Endothelial cell of umbilical vein (primary cell): ENCODE measurements around the gene SEMA4F. TPM values are rescaled to one million over a fixed set of nuclear protein-coding genes. Genes with fewer than 3 reads are reported as not detected.

Experiments used
- BruUV-seq: library from RNA; stranded (reverse); fragments of 400-500 nt; replicated peaks from 2 replicates; lab custom pipeline; 2021; lab: Mats Ljungman, UMichigan
- CTCF ChIA-PET: fragments of 300-600, 350-600 bp; sonication (Branson Sonifier 250); formaldehyde crosslinking; loops from one replicate; lab custom pipeline; 2021; ENCODE audit warnings: antibody characterized with exemption, inconsistent platforms; lab: Charles Lee
- POLR2A ChIA-PET: fragments of 300-600, 350-600 bp; sonication (Branson Sonifier 250); formaldehyde crosslinking; loops from one replicate; lab custom pipeline; 2021; ENCODE audit warnings: antibody characterized with exemption, inconsistent platforms; lab: Charles Lee
- DNase-seq: peaks from one replicate; pipeline ENCODE4 v3.0.0-alpha.2; 2011; ENCODE audit warnings: low read depth, low spot score
- FAIRE-seq: peaks from 2 replicates; lab custom pipeline; 2011; peaks lifted over from hg19 to GRCh38; lab: Jason Lieb, UNC
- H2AFZ ChIP-seq: 2 replicates; pipeline ENCODE4 v1.6.0; 2012; ENCODE audit warnings: low read depth, low read length, control low read depth, inconsistent platforms
- H3K27ac ChIP-seq: 2 replicates; pipeline ENCODE4 v1.5.1; 2011; ENCODE audit warnings: low read depth, mild to moderate bottlenecking, control low read depth, low read length, moderate library complexity; ENCODE audit not compliant: insufficient read depth
- H3K27me3 ChIP-seq, 2 experiments: 2 replicates each; pipeline versions ENCODE4 v1.6.0 to v1.6.1; 2011; ENCODE audit warnings: low read length in 2 of 2, mixed read lengths in 1 of 2; ENCODE audit not compliant: control insufficient read depth in 2 of 2, insufficient read depth in 2 of 2
- H3K36me3 ChIP-seq, 2 experiments: 2 replicates in 1 of 2; 3 replicates in 1 of 2; pipeline ENCODE4 v1.5.1; 2011; ENCODE audit warnings: low read length in 2 of 2, mild to moderate bottlenecking in 1 of 2, moderate library complexity in 1 of 2; ENCODE audit not compliant: control insufficient read depth in 2 of 2, insufficient read depth in 2 of 2; ENCODE audit errors: extremely low read depth in 1 of 2
- H3K4me1 ChIP-seq: 3 replicates; pipeline ENCODE4 v1.5.1; 2011; ENCODE audit warnings: mild to moderate bottlenecking, low read length; ENCODE audit not compliant: control insufficient read depth, insufficient read depth; ENCODE audit errors: extremely low read depth
- H3K4me2 ChIP-seq: 2 replicates; pipeline ENCODE4 v1.6.1; 2011; ENCODE audit warnings: low read length, control low read depth, mixed read lengths; ENCODE audit not compliant: insufficient read depth
- H3K4me3 ChIP-seq, 3 experiments: fragments of 200-600 bp in 1 of 3; sonication (generic), shearing (Covaris generic) in 1 of 3; replicated peaks in 1 of 3; 2 replicates each; pipeline ENCODE4 v1.5.1; 2011 to 2016; ENCODE audit warnings: control low read depth in 3 of 3, low read length in 3 of 3, mild to moderate bottlenecking in 2 of 3, inconsistent platforms in 1 of 3, low read depth in 1 of 3, moderate library complexity in 1 of 3; ENCODE audit not compliant: insufficient read depth in 1 of 3
- H3K79me2 ChIP-seq: 2 replicates; pipeline ENCODE4 v1.6.0; 2012; ENCODE audit warnings: low read length, inconsistent platforms; ENCODE audit not compliant: control insufficient read depth, insufficient read depth
- H3K9ac ChIP-seq: replicated peaks from 2 replicates; pipeline ENCODE3; 2011; ENCODE audit warnings: low read length, control low read depth; ENCODE audit not compliant: insufficient read depth; ENCODE audit errors: extremely low read depth
- H3K9me1 ChIP-seq: replicated peaks from 3 replicates; pipeline ENCODE4 v1.6.0; 2011; ENCODE audit warnings: mild to moderate bottlenecking, low read length; ENCODE audit not compliant: control insufficient read depth, insufficient read depth; ENCODE audit errors: extremely low read depth
- H3K9me3 ChIP-seq: replicated peaks from 2 replicates; pipeline ENCODE4 v1.5.1; 2012; ENCODE audit warnings: low read length, inconsistent platforms; ENCODE audit not compliant: control insufficient read depth, insufficient read depth
- H4K20me1 ChIP-seq: replicated peaks from 2 replicates; pipeline ENCODE3; 2011; ENCODE audit warnings: mild to moderate bottlenecking, low read length; ENCODE audit not compliant: control insufficient read depth, insufficient read depth; ENCODE audit errors: extremely low read depth
- EZH2 ChIP-seq: IDR thresholded peaks from 2 replicates; pipeline ENCODE4 v1.6.1; 2012; ENCODE audit warnings: borderline replicate concordance, low read depth, mild to moderate bottlenecking, moderate library complexity, low read length, inconsistent platforms; ENCODE audit not compliant: severe bottlenecking
- FOS ChIP-seq: IDR thresholded peaks from 2 replicates; pipeline ENCODE4 v1.6.1; 2011; ENCODE audit warnings: mild to moderate bottlenecking, low read length, moderate library complexity, borderline replicate concordance; ENCODE audit not compliant: insufficient read depth
- GATA2 ChIP-seq: IDR thresholded peaks from 2 replicates; pipeline ENCODE4 v1.7.0; 2011; ENCODE audit warnings: low read depth, mild to moderate bottlenecking, moderate library complexity, mixed read lengths, low read length; ENCODE audit not compliant: insufficient read length, insufficient read depth
- JUN ChIP-seq: IDR thresholded peaks from 2 replicates; pipeline ENCODE4 v1.6.1; 2011; ENCODE audit warnings: borderline replicate concordance, low read depth; ENCODE audit not compliant: insufficient read length, insufficient read depth
- MAX ChIP-seq: IDR thresholded peaks from 2 replicates; pipeline ENCODE4 v1.6.1; 2011; ENCODE audit not compliant: insufficient read depth, insufficient read length
- MYC ChIP-seq: IDR thresholded peaks from one replicate; pipeline ENCODE4 v1.6.1; 2011; ENCODE audit warnings: mild to moderate bottlenecking, low read depth, low read length
- POLR2A ChIP-seq: IDR thresholded peaks from 2 replicates; pipeline ENCODE4 v1.6.1; 2012; ENCODE audit warnings: low read depth, mild to moderate bottlenecking, control low read depth, low read length
- POLR2AphosphoS5 ChIP-seq: IDR thresholded peaks from 2 replicates; pipeline ENCODE4 v1.6.1; 2012; ENCODE audit warnings: low read depth, mild to moderate bottlenecking, control low read depth, low read length, moderate library complexity; ENCODE audit not compliant: insufficient read depth
- dilution Hi-C: fragments of 300-500 bp; cut with MboI; formaldehyde crosslinking; loops from one replicate; pipeline ENCODE4 v1.15.0; 2019; ENCODE audit warnings: low sequenced_read_pairs; ENCODE audit not compliant: extremely low pct_ligation_motif_present
- intact Hi-C: fragments of 100-400 bp; cut with micrococcal nuclease; formaldehyde crosslinking; loops from one replicate; pipeline ENCODE4 v1.10.0; 2022
- polyA plus RNA-seq, 4 experiments: library from polyadenylated mRNA; depleted of rRNA in 3 of 4; stranded (reverse) in 3 of 4; unstranded in 1 of 4; fragments of >200 nt; gene quantifications; 2 replicates each; pipeline versions ENCODE4 v1.2.1 to v1.2.3, GENCODE V29; 2011 to 2012; ENCODE audit warnings: missing spikeins in 1 of 4
- total RNA-seq: library from RNA; stranded (reverse); gene quantifications from 2 replicates; pipeline ENCODE4 v1.2.3, GENCODE V29; 2021
- TF ChIP-seq, protein P1 (sequence below), 2 donors: IDR thresholded peaks; 1 replicate in 1 of 2; 2 replicates in 1 of 2; pipeline ENCODE4 v1.5.1; 2011; ENCODE audit warnings: low read length in 2 of 2, mild to moderate bottlenecking in 2 of 2, moderate library complexity in 2 of 2, control low read depth in 1 of 2, inconsistent platforms in 1 of 2, low read depth in 1 of 2; ENCODE audit not compliant: insufficient read depth in 1 of 2; ENCODE audit errors: extremely low read depth in 1 of 2

The SEMA4F gene
- total and polyA plus RNA-seq, 2 donors (not counting 3 experiments of a cell fraction or from before 2014, with no cell fraction given): 5.3 to 6.0 TPM

- dilution Hi-C loops (no loop called here), intact Hi-C loops (no loop called here)
- no TSS peak for BruUV-seq
- H3K36me3 ChIP-seq: no peaks in the 10 kb centered on the region
- H3K9me3 ChIP-seq: no peaks in the 10 kb centered on the region
- H2AFZ ChIP-seq: no peak overlapping the region
- TF ChIP-seq POLR2A (no peak), EZH2 (no peak), FOS (no peak), GATA2 (no peak), JUN (no peak), POLR2AphosphoS5 (no peak), MAX (no peak), MYC (no peak)
- TF ChIP-seq, protein P1, sequence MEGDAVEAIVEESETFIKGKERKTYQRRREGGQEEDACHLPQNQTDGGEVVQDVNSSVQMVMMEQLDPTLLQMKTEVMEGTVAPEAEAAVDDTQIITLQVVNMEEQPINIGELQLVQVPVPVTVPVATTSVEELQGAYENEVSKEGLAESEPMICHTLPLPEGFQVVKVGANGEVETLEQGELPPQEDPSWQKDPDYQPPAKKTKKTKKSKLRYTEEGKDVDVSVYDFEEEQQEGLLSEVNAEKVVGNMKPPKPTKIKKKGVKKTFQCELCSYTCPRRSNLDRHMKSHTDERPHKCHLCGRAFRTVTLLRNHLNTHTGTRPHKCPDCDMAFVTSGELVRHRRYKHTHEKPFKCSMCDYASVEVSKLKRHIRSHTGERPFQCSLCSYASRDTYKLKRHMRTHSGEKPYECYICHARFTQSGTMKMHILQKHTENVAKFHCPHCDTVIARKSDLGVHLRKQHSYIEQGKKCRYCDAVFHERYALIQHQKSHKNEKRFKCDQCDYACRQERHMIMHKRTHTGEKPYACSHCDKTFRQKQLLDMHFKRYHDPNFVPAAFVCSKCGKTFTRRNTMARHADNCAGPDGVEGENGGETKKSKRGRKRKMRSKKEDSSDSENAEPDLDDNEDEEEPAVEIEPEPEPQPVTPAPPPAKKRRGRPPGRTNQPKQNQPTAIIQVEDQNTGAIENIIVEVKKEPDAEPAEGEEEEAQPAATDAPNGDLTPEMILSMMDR (IDR thresholded peaks at IDR 0.05; ENCODE audit: extremely low read depth in 1 of 2, insufficient read depth in 1 of 2, low read depth in 1 of 2, low read length in 2 of 2): no peak
- no peak overlapping the region for H3K27ac ChIP-seq
- ChIA-PET CTCF (interaction anchor here (0.7 to 1.0 kb wide), 2 partner anchors 9 to 18 kb away, joined by 3 read pairs; no protein-coding TSS in a partner anchor), POLR2A (no interaction called here)
- H3K9me1 ChIP-seq: no peaks in the 10 kb centered on the region
- no peaks in the 10 kb centered on the region for H3K4me1 ChIP-seq
- H3K4me3 ChIP-seq: no peak overlapping the region
- H4K20me1 ChIP-seq: no peaks in the 10 kb centered on the region
- H3K79me2 ChIP-seq: no peaks in the 10 kb centered on the region
- no peak overlapping the region for H3K4me2 ChIP-seq
- H3K27me3 ChIP-seq: peaks cover 17 to 30% of the 10 kb centered on the region in 2 experiments
- FAIRE-seq (no peak), DNase-seq (no peak)
- H3K9ac ChIP-seq: no peak overlapping the region
Observed at GRCh38 chr2:74696829-74697228, 42.8 kb downstream of the SEMA4F start.
